H1 (cell line): ENCODE results near the gene ZDHHC24. TPM values are rescaled to one million over a fixed set of nuclear protein-coding genes. Genes with fewer than 3 reads are reported as not detected.

ENCODE experiments used
- CTCF ChIA-PET: fragments of 300-600 bp; sonication (Branson Sonifier 250); formaldehyde crosslinking; loops from one replicate; lab custom pipeline; 2021; ENCODE audit not compliant: partially characterized antibody; lab: Charles Lee
- POLR2A ChIA-PET: fragments of 300-600 bp; sonication (Branson Sonifier 250); formaldehyde crosslinking; loops from one replicate; lab custom pipeline; 2021; ENCODE audit warnings: inconsistent platforms; ENCODE audit not compliant: partially characterized antibody; lab: Charles Lee
- DNase-seq, 2 experiments: peaks; one replicate each; pipeline versions ENCODE4 v3.0.0 to v3.0.0-alpha.2; 2010 to 2022; ENCODE audit warnings: low spot score in 2 of 2, low read depth in 1 of 2, mixed read lengths in 1 of 2
- FAIRE-seq: peaks from 2 replicates; lab custom pipeline; 2011; peaks lifted over from hg19 to GRCh38; lab: Jason Lieb, UNC
- H2AFZ ChIP-seq: 2 replicates; pipeline ENCODE4 v1.8.1; 2012; ENCODE audit warnings: low read length, inconsistent platforms
- H2AK5ac ChIP-seq: 2 replicates; pipeline ENCODE4 v1.6.1; 2013; ENCODE audit warnings: low read depth, low read length
- H2BK120ac ChIP-seq: replicated peaks from 2 replicates; pipeline ENCODE3; 2013; ENCODE audit warnings: low read depth, low read length, inconsistent platforms
- H2BK12ac ChIP-seq: 2 replicates; pipeline ENCODE4 v1.6.1; 2013; ENCODE audit warnings: low read depth, low read length
- H2BK15ac ChIP-seq: 2 replicates; pipeline ENCODE4 v1.6.1; 2013; ENCODE audit warnings: low read length
- H2BK20ac ChIP-seq: 2 replicates; pipeline ENCODE4 v1.6.1; 2013; ENCODE audit warnings: low read length
- H2BK5ac ChIP-seq: 2 replicates; pipeline ENCODE4 v1.6.1; 2013; ENCODE audit warnings: low read depth, low read length
- H3K14ac ChIP-seq: 2 replicates; pipeline ENCODE4 v1.6.1; 2013; ENCODE audit warnings: inconsistent platforms; ENCODE audit not compliant: insufficient read length
- H3K18ac ChIP-seq: 2 replicates; pipeline ENCODE4 v1.6.1; 2013; ENCODE audit warnings: low read length; ENCODE audit errors: extremely low read depth
- H3K23ac ChIP-seq: 2 replicates; pipeline ENCODE4 v1.6.1; 2013; ENCODE audit warnings: inconsistent platforms; ENCODE audit not compliant: insufficient read length
- H3K23me2 ChIP-seq: 2 replicates; pipeline ENCODE4 v1.6.1; 2013; ENCODE audit warnings: low read depth, low read length
- H3K27ac ChIP-seq: 2 replicates; pipeline ENCODE4 v1.6.1; 2011; ENCODE audit warnings: low read depth, low read length, inconsistent platforms
- H3K27me3 ChIP-seq, 4 experiments: replicated peaks in 1 of 4; 1 replicate in 1 of 4; 2 replicates in 3 of 4; pipeline versions ENCODE4 v1.6.1 to v1.8.1; 2011 to 2013; ENCODE audit warnings: low read length in 3 of 4, mild to moderate bottlenecking in 3 of 4, inconsistent platforms in 2 of 4, mixed read lengths in 2 of 4, moderate library complexity in 1 of 4; ENCODE audit not compliant: control insufficient read depth in 3 of 4, insufficient read depth in 3 of 4; ENCODE audit errors: extremely low read depth in 1 of 4
- H3K36me3 ChIP-seq, 4 experiments: 2 replicates each; pipeline versions ENCODE4 v1.6.1 to v1.8.1; 2011 to 2013; ENCODE audit warnings: mild to moderate bottlenecking in 4 of 4, low read length in 3 of 4, moderate library complexity in 2 of 4, control low read depth in 1 of 4, inconsistent platforms in 1 of 4; ENCODE audit not compliant: insufficient read depth in 4 of 4, control insufficient read depth in 2 of 4
- H3K4ac ChIP-seq: replicated peaks from 2 replicates; pipeline ENCODE3; 2013; ENCODE audit warnings: low read length, low read depth, mixed read lengths, inconsistent platforms; ENCODE audit not compliant: insufficient read length
- H3K4me1 ChIP-seq, 4 experiments: replicated peaks in 1 of 4; 1 replicate in 1 of 4; 2 replicates in 3 of 4; pipeline versions ENCODE4 v1.6.1 to v1.8.1; 2011 to 2013; ENCODE audit warnings: low read length in 3 of 4, inconsistent platforms in 2 of 4, mixed read lengths in 1 of 4; ENCODE audit not compliant: insufficient read depth in 4 of 4, control insufficient read depth in 3 of 4
- H3K4me2 ChIP-seq, 2 experiments: 2 replicates each; pipeline versions ENCODE4 v1.6.1 to v1.8.1; 2011 to 2013; ENCODE audit warnings: low read depth in 2 of 2, low read length in 2 of 2, control low read depth in 1 of 2, inconsistent platforms in 1 of 2, mild to moderate bottlenecking in 1 of 2; ENCODE audit not compliant: insufficient read depth in 1 of 2
- H3K4me3 ChIP-seq, 4 experiments: fragments of 200-600, 300-600 bp in 1 of 4; sonication (generic), shearing (Covaris generic), sonication (Bioruptor Twin) in 1 of 4; 2 replicates each; pipeline versions ENCODE4 v1.5.1 to v1.8.1; 2011 to 2016; ENCODE audit warnings: low read length in 4 of 4, low read depth in 3 of 4, control low read depth in 2 of 4, inconsistent platforms in 2 of 4, mild to moderate bottlenecking in 2 of 4, mixed read lengths in 1 of 4, moderate library complexity in 1 of 4; ENCODE audit not compliant: insufficient read depth in 2 of 4; ENCODE audit errors: extremely low read depth in 1 of 4
- H3K56ac ChIP-seq: replicated peaks from 2 replicates; pipeline ENCODE3; 2013; ENCODE audit warnings: low read depth, mild to moderate bottlenecking, mixed read lengths, low read length, inconsistent platforms; ENCODE audit not compliant: insufficient read length
- H3K79me1 ChIP-seq: 2 replicates; pipeline ENCODE4 v1.6.1; 2013; ENCODE audit warnings: low read depth, low read length, control low read depth
- H3K79me2 ChIP-seq, 2 experiments: 2 replicates each; pipeline versions ENCODE4 v1.6.1 to v1.8.1; 2012 to 2013; ENCODE audit warnings: low read length in 2 of 2, mild to moderate bottlenecking in 2 of 2, inconsistent platforms in 1 of 2; ENCODE audit not compliant: insufficient read depth in 2 of 2, control insufficient read depth in 1 of 2
- H3K9ac ChIP-seq, 4 experiments: replicated peaks in 1 of 4; 1 replicate in 1 of 4; 2 replicates in 3 of 4; pipeline versions ENCODE4 v1.6.1 to v1.8.1; 2011 to 2013; ENCODE audit warnings: low read depth in 3 of 4, low read length in 3 of 4, control low read depth in 2 of 4, mild to moderate bottlenecking in 2 of 4, moderate library complexity in 2 of 4, inconsistent platforms in 1 of 4; ENCODE audit errors: extremely low read depth in 1 of 4
- H3K9me3 ChIP-seq, 2 experiments: 2 replicates each; pipeline versions ENCODE4 v1.6.1 to v1.8.1; 2012 to 2013; ENCODE audit warnings: mild to moderate bottlenecking in 2 of 2, moderate library complexity in 2 of 2, control low read depth in 1 of 2, inconsistent platforms in 1 of 2, low read depth in 1 of 2, low read length in 1 of 2, mixed read lengths in 1 of 2; ENCODE audit not compliant: insufficient read depth in 2 of 2
- H4K20me1 ChIP-seq, 2 experiments: replicated peaks in 1 of 2; 2 replicates each; pipeline versions ENCODE3 to v1.8.1; 2011 to 2013; ENCODE audit warnings: inconsistent platforms in 2 of 2, low read length in 2 of 2, mild to moderate bottlenecking in 1 of 2; ENCODE audit not compliant: insufficient read depth in 2 of 2, control insufficient read depth in 1 of 2
- H4K5ac ChIP-seq: 2 replicates; pipeline ENCODE4 v1.6.1; 2013; ENCODE audit warnings: low read length, low read depth, mixed read lengths, inconsistent platforms; ENCODE audit not compliant: insufficient read length
- H4K8ac ChIP-seq: 2 replicates; pipeline ENCODE4 v1.8.0; 2013; ENCODE audit warnings: mild to moderate bottlenecking, moderate library complexity, low read length, inconsistent platforms; ENCODE audit not compliant: insufficient read depth; ENCODE audit errors: extremely low read depth
- H4K91ac ChIP-seq: replicated peaks from 2 replicates; pipeline ENCODE3; 2013; ENCODE audit warnings: low read length, mixed read lengths, inconsistent platforms; ENCODE audit not compliant: insufficient read length
- CHD2 ChIP-seq: IDR thresholded peaks from 2 replicates; pipeline ENCODE4 v1.6.1; 2012; ENCODE audit warnings: low read length, improper control_type of control experiment
- CTBP2 ChIP-seq: IDR thresholded peaks from 2 replicates; pipeline ENCODE4 v1.7.0; 2011; ENCODE audit warnings: borderline replicate concordance, mild to moderate bottlenecking, moderate library complexity, mixed read lengths, low read length; ENCODE audit not compliant: insufficient read depth, insufficient read length
- MAX ChIP-seq: IDR thresholded peaks from 2 replicates; pipeline ENCODE4 v1.6.1; 2012; ENCODE audit warnings: inconsistent platforms
- POLR2A ChIP-seq, 2 experiments: IDR thresholded peaks; 1 replicate in 1 of 2; 2 replicates in 1 of 2; pipeline ENCODE4 v1.6.1; 2011; ENCODE audit warnings: low read depth in 2 of 2, low read length in 2 of 2, mild to moderate bottlenecking in 2 of 2; ENCODE audit errors: control extremely low read depth in 1 of 2
- SAP30 ChIP-seq: fragments of 300-600 bp; sonication (generic); IDR thresholded peaks from 2 replicates; pipeline ENCODE4 v1.7.1; 2012; ENCODE audit warnings: low read length, moderate library complexity, mild to moderate bottlenecking, inconsistent platforms; ENCODE audit not compliant: insufficient read depth, insufficient replicate concordance
- ZNF274 ChIP-seq: IDR thresholded peaks from 2 replicates; pipeline ENCODE4 v1.7.0; 2012; ENCODE audit warnings: low read length, borderline replicate concordance; ENCODE audit errors: extremely low read depth
- WGBS, 2 experiments: shearing (Covaris generic) in 1 of 2; methylation state at CpG; one replicate each; pipeline versions ENCODE4 v1.1.6 to v1.1.7; 2013 to 2015; ENCODE audit warnings: low lambda C conversion rate in 2 of 2, mixed read lengths in 2 of 2, inconsistent platforms in 1 of 2, low coverage in 1 of 2, missing lambda C conversion rate in 1 of 2; ENCODE audit not compliant: insufficient replicate concordance in 2 of 2, insufficient coverage in 1 of 2, insufficient read length in 1 of 2; ENCODE audit errors: extremely low coverage in 1 of 2, missing lambda C conversion rate in 1 of 2; 5-methylcytosine and 5-hydroxymethylcytosine counted together
- polyA plus RNA-seq, 7 experiments: library from polyadenylated mRNA; depleted of rRNA in 3 of 7; stranded (reverse) in 5 of 7; unstranded in 2 of 7; fragments of >200 nt in 5 of 7; fragments of 200-250 nt in 2 of 7; gene quantifications; 1 replicate in 5 of 7; 2 replicates in 1 of 7; 4 replicates in 1 of 7; pipeline versions ENCODE4 v1.2.1 to v1.2.3, GENCODE V29; 2011 to 2013; ENCODE audit warnings: missing spikeins in 2 of 7, mixed read lengths in 2 of 7
- total RNA-seq: library from RNA; stranded (reverse); fragmentation: NEBNext Ultra II Directional; extraction: Animal tissue kit (Norgen Biotek cat#: 25700); gene quantifications from 2 replicates; pipeline ENCODE4 v1.2.1, GENCODE V29; 2021

Gene ZDHHC24
- total and polyA plus RNA-seq, 2 of the 8 experiments (the other 6 are each of a cell fraction or from before 2014, with no cell fraction given), result 8.4 to 9.7 TPM

- Histone ChIP-seq H2BK12ac (no peak overlapping the region), H2AFZ (peak overlapping the region; percentile 89; the same call in 1 of the 2 replicates), H4K8ac (no peak overlapping the region), H2BK120ac (no peak overlapping the region), H2BK20ac (no peak overlapping the region), H3K18ac (no peak overlapping the region), H3K56ac (no peak overlapping the region), H3K79me1 (no peaks in the 10 kb centered on the region; the same call in 1 of the 2 replicates), H3K27ac (peak overlapping the region; percentile 63; the same call in 1 of the 2 replicates), H3K9ac (peak overlapping the region in 3 of 4 experiments; percentile 73 to 80 (median 74); a peak in 6 of 7 replicates), H4K20me1 (peaks cover 0 to 3% of the 10 kb centered on the region in 2 experiments), H3K79me2 (peaks cover 0 to 9% of the 10 kb centered on the region in 2 experiments; a peak in 1 of 4 replicates), H2BK5ac (no peak overlapping the region; the same call in 1 of the 2 replicates), H4K91ac (no peak overlapping the region), H3K36me3 (peaks cover 0 to 3% (median 0%) of the 10 kb centered on the region in 4 experiments; a peak in 3 of 8 replicates), H4K5ac (no peak overlapping the region), H2AK5ac (0 out of 2 replicates have a peak overlapping the region, but pooled peaks have one; percentile 14), H3K4me3 (peak overlapping the region; percentile 61 to 98 (median 97)), H3K9me3 (no peaks in the 10 kb centered on the region), H3K4me1 (peaks cover 0 to 1% (median 0%) of the 10 kb centered on the region in 4 experiments; a peak in 1 of 7 replicates), H3K23me2 (no peaks in the 10 kb centered on the region; the same call in 1 of the 2 replicates), H3K4me2 (peak overlapping the region; percentile 56 to 86), H3K27me3 (no peaks in the 10 kb centered on the region), H3K14ac (no peak overlapping the region), H3K4ac (no peak overlapping the region), H2BK15ac (no peak overlapping the region), H3K23ac (no peak overlapping the region)
- no peak for DNase-seq
- ChIA-PET CTCF (interaction anchor here (1.0 to 3.0 kb wide), 4 partner anchors 16 to 162 kb away, joined by 3 to 15 read pairs (median 4); no protein-coding TSS in a partner anchor), POLR2A (interaction anchor here (0.8 to 3.9 kb wide), 12 partner anchors 9 to 194 kb away, joined by 3 to 26 read pairs (median 4); partner anchors contain the start of genes DPP3 and ZDHHC24)
- TF ChIP-seq MAX (no peak), SAP30 (peak; percentile 19), POLR2A (IDR thresholded peaks at IDR 0.05; ENCODE audit: control extremely low read depth in 1 of 2, low read depth in 2 of 2, low read length in 2 of 2) (no peak), ZNF274 (no peak), CTBP2 (no peak), CHD2 (no peak)
- FAIRE-seq, result no peak
- WGBS, 2 experiments, result 14% methylated on average over 5 of the region's 5 CpGs; no CpG with 5 or more reads in 1 of the 2 experiments
Observed at GRCh38 chr11:66510990-66511339, 34.9 kb downstream of the ZDHHC24 start.
